Measurements from ENCODE around the gene INTS12.
"Not testable (repeated sequence)": the region's sequence is repeated elsewhere in the genome, so short reads cannot be mapped to it uniquely, and the experiment has no call there.

Gene INTS12, protein sequence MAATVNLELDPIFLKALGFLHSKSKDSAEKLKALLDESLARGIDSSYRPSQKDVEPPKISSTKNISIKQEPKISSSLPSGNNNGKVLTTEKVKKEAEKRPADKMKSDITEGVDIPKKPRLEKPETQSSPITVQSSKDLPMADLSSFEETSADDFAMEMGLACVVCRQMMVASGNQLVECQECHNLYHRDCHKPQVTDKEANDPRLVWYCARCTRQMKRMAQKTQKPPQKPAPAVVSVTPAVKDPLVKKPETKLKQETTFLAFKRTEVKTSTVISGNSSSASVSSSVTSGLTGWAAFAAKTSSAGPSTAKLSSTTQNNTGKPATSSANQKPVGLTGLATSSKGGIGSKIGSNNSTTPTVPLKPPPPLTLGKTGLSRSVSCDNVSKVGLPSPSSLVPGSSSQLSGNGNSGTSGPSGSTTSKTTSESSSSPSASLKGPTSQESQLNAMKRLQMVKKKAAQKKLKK
- 10.8 to 22.0 (median 14.1) reads per million in 17 experiments for total RNA-seq

DNA sequence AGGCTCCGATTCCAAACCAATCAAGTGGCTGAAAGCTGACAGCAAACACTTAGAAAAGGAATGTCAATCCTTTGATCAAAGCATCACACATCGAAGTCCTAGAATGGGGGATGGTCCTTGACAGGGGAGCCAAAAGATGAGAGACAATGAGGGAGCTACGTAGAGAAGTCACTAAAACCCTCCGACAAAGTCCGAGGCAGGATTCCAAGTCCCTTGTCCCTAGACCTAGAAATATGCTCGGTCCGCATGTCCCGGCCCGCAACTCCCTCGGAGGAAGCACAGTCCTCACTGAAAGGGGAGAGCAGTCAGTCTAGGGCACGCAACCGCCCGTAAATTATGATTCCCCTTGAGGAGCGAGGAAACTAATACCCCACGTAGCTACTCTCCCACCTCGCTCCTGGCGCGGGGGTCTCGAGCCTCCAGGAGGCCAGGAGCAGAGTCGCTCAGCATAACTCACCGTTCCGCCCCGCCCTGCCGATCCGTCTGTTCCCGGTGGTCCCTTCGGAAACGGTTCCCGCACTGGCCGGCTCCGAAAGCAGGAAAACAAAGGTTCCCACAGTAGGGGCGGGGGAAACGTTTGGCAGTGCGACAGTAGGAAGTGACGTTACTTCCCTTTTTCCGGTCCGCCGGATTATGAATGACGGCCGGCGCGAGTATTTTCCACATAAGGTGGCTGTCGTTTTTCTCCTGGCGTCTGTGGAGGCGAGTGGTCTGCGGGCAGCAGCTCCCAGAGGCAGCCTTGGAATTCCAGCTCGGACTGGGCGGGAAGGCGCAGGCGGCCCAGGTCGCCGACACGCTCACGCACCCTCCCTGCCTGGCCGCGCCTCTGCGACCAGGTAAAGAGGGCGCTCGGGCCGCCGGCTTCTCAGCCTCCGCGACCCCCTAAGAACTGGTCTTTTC is at the start of gene INTS12, which contains the start of gene GSTCD:
INTS12 (minus strand) TSS at position 509 of the 900 bp plus-strand sequence. CDS start 8,684 bp downstream, outside the sequence.
GSTCD (plus strand) TSS at position 604 of the 900 bp plus-strand sequence. CDS start 8,830 bp downstream, outside the sequence.
- peak; percentile 93 to 96 (median 95) for DNase-seq

- peak in 3 of 4 experiments; percentile 2 to 23 (median 17) for DNase-seq
These were observed 46.9 kb upstream of the INTS12 start for GRCh38 chr4:105755375-105755774.

- DNase-seq: no peak
These were observed 44.9 kb upstream of the INTS12 start for GRCh38 chr4:105753361-105753760.

GRCh38 chr4:105751718-105752299 is 43.3 kb upstream of the INTS12 start:
- DNase-seq: no peak

GRCh38 chr4:105748222-105748621 is 39.7 kb upstream of the INTS12 start:
- no peak for DNase-seq

GRCh38 chr4:105741548-105741947 is 33.1 kb upstream of the INTS12 start:
- DNase-seq: no peak

DNA sequence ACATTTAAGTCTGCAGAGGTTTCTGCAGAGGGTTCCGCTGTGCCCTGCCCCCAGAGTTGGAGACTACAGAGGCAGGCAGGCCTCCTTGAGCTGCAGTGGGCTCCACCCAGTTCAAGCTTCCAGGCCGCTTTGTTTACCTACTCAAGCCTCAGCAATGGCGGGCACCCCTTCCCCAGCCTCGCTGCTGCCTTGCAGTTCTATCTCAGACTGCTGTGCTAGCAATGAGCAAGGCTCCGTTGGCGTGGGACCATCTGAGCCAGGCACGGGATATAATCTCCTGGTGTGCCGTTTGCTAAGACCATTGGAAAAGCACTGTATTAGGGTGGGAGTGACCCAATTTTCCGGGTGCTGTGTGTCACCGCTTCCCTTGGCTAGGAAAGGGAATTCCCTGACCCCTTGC is 26.7 kb upstream of the INTS12 start:
- not testable (repeated sequence) for DNase-seq

DNA sequence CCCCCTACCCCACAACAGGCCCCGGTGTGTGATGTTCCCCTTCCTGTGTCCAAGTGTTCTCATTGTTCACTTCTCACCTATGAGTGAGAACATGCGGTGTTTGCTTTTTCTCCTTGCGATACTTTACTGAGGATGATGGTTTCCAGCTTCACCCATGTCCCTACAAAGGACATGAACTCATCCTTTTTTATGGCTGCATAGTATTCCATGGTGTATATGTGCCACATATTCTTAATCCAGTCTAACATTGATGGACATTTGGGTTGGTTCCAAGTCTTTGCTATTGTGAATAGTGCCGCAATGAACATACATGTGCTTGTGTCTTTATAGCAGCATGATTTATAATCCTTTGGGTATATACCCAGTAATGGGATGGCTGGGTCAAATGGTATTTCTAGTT is 21.4 kb upstream of the INTS12 start:
- not testable (repeated sequence) for DNase-seq

- no peak for DNase-seq
These were observed 17.1 kb upstream of the INTS12 start for GRCh38 chr4:105725623-105726022.

DNA sequence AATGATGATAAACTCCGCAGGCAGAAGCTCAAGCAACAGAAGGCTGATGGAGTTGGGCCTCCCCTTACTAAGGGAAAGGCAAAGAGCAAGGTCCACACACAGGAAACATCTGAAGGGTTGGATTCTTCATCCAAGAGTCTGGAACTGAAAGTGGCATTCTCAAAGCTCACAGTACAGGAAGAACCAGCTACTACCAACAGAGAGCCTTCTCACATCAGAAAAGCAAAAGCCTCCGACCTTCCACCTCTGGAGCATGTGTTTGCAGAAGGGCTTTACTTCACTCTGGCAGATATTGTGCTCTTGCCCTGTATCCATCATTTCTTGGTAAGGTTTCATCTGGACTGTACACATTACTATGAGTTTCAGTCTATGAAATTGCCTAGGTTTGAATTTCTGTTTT is 10.7 kb upstream of the INTS12 start:
- DNase-seq: no peak

DNA sequence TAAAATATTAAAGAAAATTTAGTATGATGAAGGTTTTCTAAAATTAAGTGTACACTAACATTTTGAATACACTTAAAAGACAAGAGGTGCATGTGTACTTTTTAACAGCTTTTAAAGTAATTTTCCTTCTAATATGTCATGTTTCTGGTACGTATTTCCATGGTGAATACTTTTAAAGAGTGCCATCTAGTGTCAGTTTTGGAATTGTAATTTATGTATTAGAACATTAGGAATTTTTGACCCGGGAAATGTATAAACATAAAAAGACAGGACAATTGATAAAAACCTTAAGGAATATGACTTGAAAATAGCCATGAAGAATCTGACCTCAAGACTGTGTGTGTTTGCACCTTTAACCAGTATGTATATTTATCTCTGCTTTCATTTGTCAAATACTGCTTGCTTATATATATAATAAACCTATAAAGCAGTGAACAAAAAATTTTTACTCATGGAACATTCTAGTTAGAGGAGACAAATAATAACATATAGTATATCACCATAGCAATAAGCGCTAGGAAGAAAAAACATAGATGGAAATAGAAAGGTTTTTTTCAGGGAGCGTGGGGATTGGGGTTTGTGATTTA is 7.3 kb upstream of the INTS12 start:
- DNase-seq: peak in 2 of 4 experiments; percentile 67 to 82

- DNase-seq: peak in 2 of 4 experiments; percentile 12 to 28
These were observed 6.4 kb upstream of the INTS12 start for GRCh38 chr4:105714932-105715331.

- DNase-seq: peak; percentile 57 to 89 (median 73)
These were observed 5.6 kb upstream of the INTS12 start for GRCh38 chr4:105714071-105714521.

GRCh38 chr4:105712766-105713165 is 4.3 kb upstream of the INTS12 start:
- no peak for DNase-seq

GRCh38 chr4:105710678-105711077 is 2.2 kb upstream of the INTS12 start:
- no peak for DNase-seq

GRCh38 chr4:105710012-105710600 is 1.6 kb upstream of the INTS12 start:
- DNase-seq: no peak

DNA sequence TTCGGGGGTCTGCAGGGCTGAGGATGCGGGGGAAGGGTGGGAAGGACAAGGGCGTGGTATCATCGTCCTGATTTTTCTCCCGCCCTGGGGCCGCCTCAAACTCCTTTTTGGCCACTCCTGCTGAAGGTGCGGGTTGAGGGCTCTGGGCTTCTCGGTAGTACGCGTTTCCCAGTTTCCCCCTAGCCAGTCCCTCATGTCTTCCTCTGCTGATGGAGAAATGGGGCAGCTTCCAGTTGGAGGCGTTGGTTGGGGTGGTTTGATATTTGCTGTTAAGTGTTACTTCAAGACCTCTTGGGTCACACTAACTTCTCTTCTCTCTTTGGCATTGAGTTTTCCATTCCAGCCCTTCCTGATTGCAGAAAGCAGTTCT is 577 bp upstream of the INTS12 start:
- DNase-seq: peak; percentile 34 to 46 (median 41)

GRCh38 chr4:105707782-105708180 is 708 bp downstream of the INTS12 start:
- DNase-seq: peak in 2 of 4 experiments; percentile 3 to 8

- DNase-seq: no peak
These were observed 9.9 kb downstream of the INTS12 start for GRCh38 chr4:105698607-105699006.

DNA sequence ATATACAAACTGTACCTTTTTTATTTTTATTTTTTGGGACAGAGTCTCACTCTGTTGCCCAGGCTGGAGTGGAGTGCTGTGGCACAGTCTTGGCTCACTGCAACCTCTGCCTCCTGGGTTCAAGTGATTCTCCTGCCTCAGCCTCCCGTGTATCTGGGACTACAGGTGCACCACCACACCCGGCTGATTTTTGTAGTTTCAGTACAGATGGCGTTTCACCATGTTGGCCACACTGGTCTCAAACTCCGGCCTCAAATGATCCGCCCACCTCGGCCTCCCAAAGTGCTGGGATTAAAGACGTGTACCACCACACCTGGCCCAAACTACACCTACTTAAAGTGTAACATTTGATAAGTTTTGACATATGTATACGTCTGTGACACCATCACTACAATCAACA is 12.7 kb downstream of the INTS12 start:
- not testable (repeated sequence) for DNase-seq

DNA sequence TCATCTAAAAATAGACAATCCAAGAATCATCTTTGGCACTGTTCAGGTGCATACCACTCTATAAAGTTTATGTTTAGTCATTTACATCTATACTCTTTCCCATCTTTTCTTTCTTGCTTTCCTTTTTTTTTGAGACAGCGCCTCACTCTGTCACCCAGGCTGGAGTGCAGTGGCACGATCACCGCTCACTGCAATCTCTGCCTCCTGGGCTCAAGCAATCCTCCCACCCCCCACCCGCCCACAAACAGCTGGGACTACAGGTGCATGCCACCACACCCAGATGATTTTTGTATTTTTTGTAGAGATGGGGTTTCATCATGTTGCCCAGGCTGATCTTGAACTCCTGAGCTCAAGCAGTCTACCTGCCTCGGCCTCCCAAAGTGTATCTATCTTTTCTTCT is 13.7 kb downstream of the INTS12 start:
- not testable (repeated sequence) for DNase-seq

- no peak for DNase-seq
These were observed 21.9 kb downstream of the INTS12 start for GRCh38 chr4:105686571-105686970.

Measured in suppressor macrophage (primary cell).